Measurements from ENCODE around the gene PIM2. TPM values are rescaled to one million over a fixed set of nuclear protein-coding genes. Genes with fewer than 3 reads are reported as not detected.

Gene PIM2
- total and polyA plus RNA-seq, 9 of the 15 experiments (the other 6 are each of a cell fraction or from before 2014, with no cell fraction given): 67.6 to 191 (median 108) TPM

GRCh38 chrX:48957477-48957826 lies 38.6 kb upstream of the PIM2 start, which contains the start of gene OTUD5 (continued):
- TF ChIP-seq, protein P1, sequence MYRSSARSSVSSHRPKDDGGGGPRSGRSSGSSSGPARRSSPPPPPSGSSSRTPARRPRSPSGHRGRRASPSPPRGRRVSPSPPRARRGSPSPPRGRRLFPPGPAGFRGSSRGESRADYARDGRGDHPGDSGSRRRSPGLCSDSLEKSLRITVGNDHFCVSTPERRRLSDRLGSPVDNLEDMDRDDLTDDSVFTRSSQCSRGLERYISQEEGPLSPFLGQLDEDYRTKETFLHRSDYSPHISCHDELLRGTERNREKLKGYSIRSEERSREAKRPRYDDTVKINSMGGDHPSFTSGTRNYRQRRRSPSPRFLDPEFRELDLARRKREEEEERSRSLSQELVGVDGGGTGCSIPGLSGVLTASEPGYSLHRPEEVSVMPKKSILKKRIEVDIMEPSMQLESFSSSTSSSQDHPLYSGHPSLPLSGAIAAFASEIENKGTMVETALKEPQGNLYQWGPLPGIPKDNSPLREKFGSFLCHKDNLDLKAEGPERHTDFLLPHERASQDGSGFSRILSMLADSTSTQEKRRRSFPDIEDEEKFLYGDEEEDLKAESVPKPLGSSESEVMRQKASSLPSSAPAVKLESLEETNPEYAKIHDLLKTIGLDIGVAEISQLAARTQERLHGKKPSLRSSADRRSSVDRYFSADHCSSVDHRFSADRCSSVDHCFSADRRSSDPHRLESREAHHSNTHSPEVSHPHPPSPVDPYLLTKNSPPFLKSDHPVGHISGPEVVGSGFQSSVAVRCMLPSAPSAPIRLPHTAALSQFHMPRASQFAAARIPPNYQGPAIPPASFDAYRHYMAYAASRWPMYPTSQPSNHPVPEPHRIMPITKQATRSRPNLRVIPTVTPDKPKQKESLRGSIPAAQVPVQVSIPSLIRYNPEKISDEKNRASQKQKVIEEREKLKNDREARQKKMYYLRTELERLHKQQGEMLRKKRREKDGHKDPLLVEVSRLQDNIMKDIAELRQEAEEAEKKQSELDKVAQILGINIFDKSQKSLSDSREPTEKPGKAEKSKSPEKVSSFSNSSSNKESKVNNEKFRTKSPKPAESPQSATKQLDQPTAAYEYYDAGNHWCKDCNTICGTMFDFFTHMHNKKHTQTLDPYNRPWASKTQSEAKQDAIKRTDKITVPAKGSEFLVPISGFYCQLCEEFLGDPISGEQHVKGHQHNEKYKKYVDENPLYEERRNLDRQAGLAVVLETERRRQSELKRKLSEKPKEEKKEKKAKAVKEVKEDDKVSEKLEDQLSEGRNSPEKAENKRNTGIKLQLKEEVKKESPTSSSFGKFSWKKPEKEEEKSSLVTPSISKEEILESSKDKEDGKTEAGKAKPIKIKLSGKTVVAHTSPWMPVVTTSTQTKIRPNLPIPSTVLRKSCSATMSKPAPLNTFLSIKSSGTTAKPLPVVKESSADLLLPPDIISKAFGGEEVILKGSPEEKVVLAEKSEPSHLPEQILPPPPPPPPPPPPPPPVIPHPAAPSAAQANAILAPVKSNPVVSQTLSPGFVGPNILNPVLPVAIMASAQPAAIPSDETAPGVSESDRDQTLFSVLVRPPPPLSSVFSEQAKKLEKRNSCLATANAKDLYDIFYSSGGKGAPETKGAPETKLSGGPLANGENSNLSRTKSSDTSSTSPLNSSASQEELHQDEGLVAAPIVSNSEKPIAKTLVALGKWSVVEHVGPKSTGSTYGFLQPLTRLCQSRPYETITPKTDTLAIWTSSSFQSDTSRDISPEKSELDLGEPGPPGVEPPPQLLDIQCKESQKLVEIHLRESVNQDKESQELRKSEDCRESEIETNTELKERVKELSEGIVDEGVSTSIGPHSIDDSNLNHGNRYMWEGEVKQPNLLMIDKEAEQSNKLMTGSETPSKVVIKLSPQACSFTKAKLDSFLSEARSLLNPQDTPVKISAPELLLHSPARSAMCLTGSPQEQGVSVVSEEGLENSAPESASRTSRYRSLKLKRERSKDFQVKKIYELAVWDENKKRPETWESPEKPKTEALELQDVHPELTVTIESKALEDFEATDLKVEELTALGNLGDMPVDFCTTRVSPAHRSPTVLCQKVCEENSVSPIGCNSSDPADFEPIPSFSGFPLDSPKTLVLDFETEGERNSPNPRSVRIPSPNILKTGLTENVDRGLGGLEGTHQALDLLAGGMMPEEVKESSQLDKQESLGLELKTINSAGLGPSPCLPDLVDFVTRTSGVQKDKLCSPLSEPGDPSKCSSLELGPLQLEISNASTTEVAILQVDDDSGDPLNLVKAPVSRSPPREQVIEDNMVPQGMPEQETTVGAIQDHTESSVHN (IDR thresholded peaks at IDR 0.05; ENCODE audit: borderline replicate concordance in 1 of 2, low read depth in 1 of 2): no peak
- TF ChIP-seq ZNF311 (CRISPR knock-in tag; IDR thresholded peaks at IDR 0.05) (no peak), IFI16 (CRISPR knock-in tag; IDR thresholded peaks at IDR 0.05) (no peak), HNRNPLL (IDR thresholded peaks at IDR 0.05; ENCODE audit: low read depth, low read length, poor library complexity, severe bottlenecking) (no peak), CBX8 (IDR thresholded peaks at IDR 0.05; ENCODE audit: borderline replicate concordance, extremely low read depth, low read depth, low read length, poor library complexity, severe bottlenecking) (no peak), ZNF354B (CRISPR knock-in tag; IDR thresholded peaks at IDR 0.05) (no peak), SMC3 (conservative IDR thresholded peaks at IDR 0.05; ENCODE audit: insufficient read depth, low read depth, low read length) (no peak)
- TF ChIP-seq, protein P2, sequence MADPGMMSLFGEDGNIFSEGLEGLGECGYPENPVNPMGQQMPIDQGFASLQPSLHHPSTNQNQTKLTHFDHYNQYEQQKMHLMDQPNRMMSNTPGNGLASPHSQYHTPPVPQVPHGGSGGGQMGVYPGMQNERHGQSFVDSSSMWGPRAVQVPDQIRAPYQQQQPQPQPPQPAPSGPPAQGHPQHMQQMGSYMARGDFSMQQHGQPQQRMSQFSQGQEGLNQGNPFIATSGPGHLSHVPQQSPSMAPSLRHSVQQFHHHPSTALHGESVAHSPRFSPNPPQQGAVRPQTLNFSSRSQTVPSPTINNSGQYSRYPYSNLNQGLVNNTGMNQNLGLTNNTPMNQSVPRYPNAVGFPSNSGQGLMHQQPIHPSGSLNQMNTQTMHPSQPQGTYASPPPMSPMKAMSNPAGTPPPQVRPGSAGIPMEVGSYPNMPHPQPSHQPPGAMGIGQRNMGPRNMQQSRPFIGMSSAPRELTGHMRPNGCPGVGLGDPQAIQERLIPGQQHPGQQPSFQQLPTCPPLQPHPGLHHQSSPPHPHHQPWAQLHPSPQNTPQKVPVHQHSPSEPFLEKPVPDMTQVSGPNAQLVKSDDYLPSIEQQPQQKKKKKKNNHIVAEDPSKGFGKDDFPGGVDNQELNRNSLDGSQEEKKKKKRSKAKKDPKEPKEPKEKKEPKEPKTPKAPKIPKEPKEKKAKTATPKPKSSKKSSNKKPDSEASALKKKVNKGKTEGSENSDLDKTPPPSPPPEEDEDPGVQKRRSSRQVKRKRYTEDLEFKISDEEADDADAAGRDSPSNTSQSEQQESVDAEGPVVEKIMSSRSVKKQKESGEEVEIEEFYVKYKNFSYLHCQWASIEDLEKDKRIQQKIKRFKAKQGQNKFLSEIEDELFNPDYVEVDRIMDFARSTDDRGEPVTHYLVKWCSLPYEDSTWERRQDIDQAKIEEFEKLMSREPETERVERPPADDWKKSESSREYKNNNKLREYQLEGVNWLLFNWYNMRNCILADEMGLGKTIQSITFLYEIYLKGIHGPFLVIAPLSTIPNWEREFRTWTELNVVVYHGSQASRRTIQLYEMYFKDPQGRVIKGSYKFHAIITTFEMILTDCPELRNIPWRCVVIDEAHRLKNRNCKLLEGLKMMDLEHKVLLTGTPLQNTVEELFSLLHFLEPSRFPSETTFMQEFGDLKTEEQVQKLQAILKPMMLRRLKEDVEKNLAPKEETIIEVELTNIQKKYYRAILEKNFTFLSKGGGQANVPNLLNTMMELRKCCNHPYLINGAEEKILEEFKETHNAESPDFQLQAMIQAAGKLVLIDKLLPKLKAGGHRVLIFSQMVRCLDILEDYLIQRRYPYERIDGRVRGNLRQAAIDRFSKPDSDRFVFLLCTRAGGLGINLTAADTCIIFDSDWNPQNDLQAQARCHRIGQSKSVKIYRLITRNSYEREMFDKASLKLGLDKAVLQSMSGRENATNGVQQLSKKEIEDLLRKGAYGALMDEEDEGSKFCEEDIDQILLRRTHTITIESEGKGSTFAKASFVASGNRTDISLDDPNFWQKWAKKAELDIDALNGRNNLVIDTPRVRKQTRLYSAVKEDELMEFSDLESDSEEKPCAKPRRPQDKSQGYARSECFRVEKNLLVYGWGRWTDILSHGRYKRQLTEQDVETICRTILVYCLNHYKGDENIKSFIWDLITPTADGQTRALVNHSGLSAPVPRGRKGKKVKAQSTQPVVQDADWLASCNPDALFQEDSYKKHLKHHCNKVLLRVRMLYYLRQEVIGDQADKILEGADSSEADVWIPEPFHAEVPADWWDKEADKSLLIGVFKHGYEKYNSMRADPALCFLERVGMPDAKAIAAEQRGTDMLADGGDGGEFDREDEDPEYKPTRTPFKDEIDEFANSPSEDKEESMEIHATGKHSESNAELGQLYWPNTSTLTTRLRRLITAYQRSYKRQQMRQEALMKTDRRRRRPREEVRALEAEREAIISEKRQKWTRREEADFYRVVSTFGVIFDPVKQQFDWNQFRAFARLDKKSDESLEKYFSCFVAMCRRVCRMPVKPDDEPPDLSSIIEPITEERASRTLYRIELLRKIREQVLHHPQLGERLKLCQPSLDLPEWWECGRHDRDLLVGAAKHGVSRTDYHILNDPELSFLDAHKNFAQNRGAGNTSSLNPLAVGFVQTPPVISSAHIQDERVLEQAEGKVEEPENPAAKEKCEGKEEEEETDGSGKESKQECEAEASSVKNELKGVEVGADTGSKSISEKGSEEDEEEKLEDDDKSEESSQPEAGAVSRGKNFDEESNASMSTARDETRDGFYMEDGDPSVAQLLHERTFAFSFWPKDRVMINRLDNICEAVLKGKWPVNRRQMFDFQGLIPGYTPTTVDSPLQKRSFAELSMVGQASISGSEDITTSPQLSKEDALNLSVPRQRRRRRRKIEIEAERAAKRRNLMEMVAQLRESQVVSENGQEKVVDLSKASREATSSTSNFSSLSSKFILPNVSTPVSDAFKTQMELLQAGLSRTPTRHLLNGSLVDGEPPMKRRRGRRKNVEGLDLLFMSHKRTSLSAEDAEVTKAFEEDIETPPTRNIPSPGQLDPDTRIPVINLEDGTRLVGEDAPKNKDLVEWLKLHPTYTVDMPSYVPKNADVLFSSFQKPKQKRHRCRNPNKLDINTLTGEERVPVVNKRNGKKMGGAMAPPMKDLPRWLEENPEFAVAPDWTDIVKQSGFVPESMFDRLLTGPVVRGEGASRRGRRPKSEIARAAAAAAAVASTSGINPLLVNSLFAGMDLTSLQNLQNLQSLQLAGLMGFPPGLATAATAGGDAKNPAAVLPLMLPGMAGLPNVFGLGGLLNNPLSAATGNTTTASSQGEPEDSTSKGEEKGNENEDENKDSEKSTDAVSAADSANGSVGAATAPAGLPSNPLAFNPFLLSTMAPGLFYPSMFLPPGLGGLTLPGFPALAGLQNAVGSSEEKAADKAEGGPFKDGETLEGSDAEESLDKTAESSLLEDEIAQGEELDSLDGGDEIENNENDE (IDR thresholded peaks at IDR 0.05; ENCODE audit: low read depth, low read length): no peak

Measured in K562 (cell line).